ENCODE results near the gene CUL5.

CUL5 gene

GRCh38 chr11:108037211-108037610 is 28.5 kb downstream of the CUL5 start:
- no peak overlapping the region for H3K27ac ChIP-seq
- H3K4me1 ChIP-seq, result no peaks in the 10 kb centered on the region
- H3K9me3 ChIP-seq, result no peaks in the 10 kb centered on the region
- no peak overlapping the region for H3K4me2 ChIP-seq
- no peak for TF ChIP-seq Cebpa-rat (IDR thresholded peaks at IDR 0.05)
- H3K36me3 ChIP-seq, result peaks cover 89% of the 10 kb centered on the region
- no peak overlapping the region for H3K4me3 ChIP-seq
- H4K20me1 ChIP-seq, result peaks cover 100% of the 10 kb centered on the region
- H3K9ac ChIP-seq, result no peak overlapping the region
- no peaks in the 10 kb centered on the region for H3K27me3 ChIP-seq

- peaks cover 94% of the 10 kb centered on the region for H3K36me3 ChIP-seq
- H3K4me2 ChIP-seq, result no peak overlapping the region
- H4K20me1 ChIP-seq, result peaks cover 100% of the 10 kb centered on the region
- H3K4me3 ChIP-seq, result no peak overlapping the region
- no peak for TF ChIP-seq Cebpa-rat (IDR thresholded peaks at IDR 0.05)
- H3K27ac ChIP-seq, result no peak overlapping the region
- no peaks in the 10 kb centered on the region for H3K4me1 ChIP-seq
- H3K9ac ChIP-seq, result no peak overlapping the region
- H3K27me3 ChIP-seq, result no peaks in the 10 kb centered on the region
- no peaks in the 10 kb centered on the region for H3K9me3 ChIP-seq
These were observed 28.9 kb downstream of the CUL5 start for GRCh38 chr11:108037636-108038035.

DNA sequence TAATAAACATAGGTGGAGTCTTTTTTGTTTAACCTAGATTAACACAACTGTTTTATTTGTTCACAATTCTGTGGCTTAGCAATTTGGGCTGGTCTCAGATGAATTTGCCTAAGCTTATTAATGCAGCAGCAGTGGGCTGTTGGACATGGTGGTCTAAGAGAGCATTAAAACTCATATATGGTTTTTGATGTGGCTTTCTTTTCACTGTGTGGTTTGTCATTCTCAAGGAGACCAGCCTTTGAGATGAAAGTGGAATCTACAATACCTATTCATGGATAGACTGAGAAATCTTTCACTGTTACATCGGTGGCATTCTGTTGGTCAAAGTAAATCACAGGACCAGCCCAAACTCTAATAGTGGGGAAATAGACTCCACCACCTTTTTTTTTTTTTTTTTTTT is 39.6 kb downstream of the CUL5 start:
- peaks cover 77% of the 10 kb centered on the region for H3K36me3 ChIP-seq
- peaks cover 49% of the 10 kb centered on the region for H4K20me1 ChIP-seq
- no peak overlapping the region for H3K4me3 ChIP-seq
- no peaks in the 10 kb centered on the region for H3K4me1 ChIP-seq
- no peaks in the 10 kb centered on the region for H3K9me3 ChIP-seq
- no peak overlapping the region for H3K27ac ChIP-seq
- H3K27me3 ChIP-seq, result no peaks in the 10 kb centered on the region
- no peak overlapping the region for H3K9ac ChIP-seq
- TF ChIP-seq Cebpa-rat (IDR thresholded peaks at IDR 0.05), result no peak
- no peak overlapping the region for H3K4me2 ChIP-seq

- Histone ChIP-seq H4K20me1 (0 out of 2 replicates have a peak, but pooled peaks cover 15% of the 10 kb centered on the region), H3K4me1 (no peaks in the 10 kb centered on the region), H3K4me2 (no peak overlapping the region), H3K9ac (no peak overlapping the region), H3K27me3 (no peaks in the 10 kb centered on the region), H3K9me3 (no peaks in the 10 kb centered on the region), H3K36me3 (peaks cover 90% of the 10 kb centered on the region), H3K27ac (no peak overlapping the region), H3K4me3 (no peak overlapping the region)
- TF ChIP-seq Cebpa-rat (IDR thresholded peaks at IDR 0.05), result no peak
These were observed 53.6 kb downstream of the CUL5 start for GRCh38 chr11:108062336-108062735.

DNA sequence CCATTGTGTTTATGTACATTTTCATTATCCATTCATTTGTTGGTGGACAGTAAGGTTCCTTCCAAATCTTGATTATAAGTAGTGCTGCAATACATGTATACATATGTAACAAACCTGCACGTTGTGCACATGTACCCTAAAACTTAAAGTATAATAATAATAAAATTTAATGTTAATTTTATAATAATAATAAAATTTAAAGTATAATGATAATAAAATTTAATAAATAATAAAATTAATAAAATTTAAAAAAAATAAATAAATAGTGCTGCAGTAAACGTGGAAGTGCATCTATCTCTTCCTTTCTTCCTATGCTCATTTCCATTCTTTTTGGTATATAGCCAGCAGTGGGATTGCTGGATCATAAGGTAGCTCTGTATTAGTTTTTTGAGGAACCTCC is 54.7 kb downstream of the CUL5 start:
- H3K36me3 ChIP-seq, result peaks cover 87% of the 10 kb centered on the region

GRCh38 chr11:108069947-108070346 is 61.2 kb downstream of the CUL5 start:
- no peaks in the 10 kb centered on the region for H3K27me3 ChIP-seq
- H3K9me3 ChIP-seq, result no peaks in the 10 kb centered on the region
- no peak for TF ChIP-seq Cebpa-rat (IDR thresholded peaks at IDR 0.05)
- H3K9ac ChIP-seq, result no peak overlapping the region
- peaks cover 15% of the 10 kb centered on the region; the same call in 1 of the 2 replicates for H4K20me1 ChIP-seq
- no peak overlapping the region for H3K4me3 ChIP-seq
- no peaks in the 10 kb centered on the region for H3K4me1 ChIP-seq
- peaks cover 77% of the 10 kb centered on the region for H3K36me3 ChIP-seq
- H3K27ac ChIP-seq, result no peak overlapping the region
- H3K4me2 ChIP-seq, result no peak overlapping the region

More for the DNA sequence above, 54.7 kb downstream of the CUL5 start:
- Histone ChIP-seq H3K4me3 (no peak overlapping the region), H3K4me2 (no peak overlapping the region), H4K20me1 (peaks cover 16% of the 10 kb centered on the region; the same call in 1 of the 2 replicates), H3K9ac (no peak overlapping the region), H3K27me3 (no peaks in the 10 kb centered on the region), H3K4me1 (no peaks in the 10 kb centered on the region), H3K27ac (no peak overlapping the region), H3K9me3 (no peaks in the 10 kb centered on the region)
- TF ChIP-seq Cebpa-rat (IDR thresholded peaks at IDR 0.05), result no peak

- TF ChIP-seq Cebpa-rat (IDR thresholded peaks at IDR 0.05), result no peak
- Histone ChIP-seq H3K27ac (no peak overlapping the region), H4K20me1 (peaks cover 15% of the 10 kb centered on the region; the same call in 1 of the 2 replicates), H3K36me3 (peaks cover 81% of the 10 kb centered on the region), H3K27me3 (no peaks in the 10 kb centered on the region), H3K4me1 (no peaks in the 10 kb centered on the region), H3K9me3 (no peaks in the 10 kb centered on the region), H3K4me3 (no peak overlapping the region), H3K4me2 (no peak overlapping the region), H3K9ac (no peak overlapping the region)
These were observed 76.1 kb downstream of the CUL5 start for GRCh38 chr11:108084811-108085210.

GRCh38 chr11:108085672-108086071 is 77.0 kb downstream of the CUL5 start:
- TF ChIP-seq Cebpa-rat (IDR thresholded peaks at IDR 0.05), result peak; percentile 58; the same call in 1 of the 2 replicates
- Histone ChIP-seq H3K9me3 (no peaks in the 10 kb centered on the region), H4K20me1 (peaks cover 15% of the 10 kb centered on the region; the same call in 1 of the 2 replicates), H3K4me1 (no peaks in the 10 kb centered on the region), H3K9ac (no peak overlapping the region), H3K27ac (no peak overlapping the region), H3K36me3 (peaks cover 81% of the 10 kb centered on the region), H3K27me3 (no peaks in the 10 kb centered on the region), H3K4me2 (no peak overlapping the region), H3K4me3 (no peak overlapping the region)

DNA sequence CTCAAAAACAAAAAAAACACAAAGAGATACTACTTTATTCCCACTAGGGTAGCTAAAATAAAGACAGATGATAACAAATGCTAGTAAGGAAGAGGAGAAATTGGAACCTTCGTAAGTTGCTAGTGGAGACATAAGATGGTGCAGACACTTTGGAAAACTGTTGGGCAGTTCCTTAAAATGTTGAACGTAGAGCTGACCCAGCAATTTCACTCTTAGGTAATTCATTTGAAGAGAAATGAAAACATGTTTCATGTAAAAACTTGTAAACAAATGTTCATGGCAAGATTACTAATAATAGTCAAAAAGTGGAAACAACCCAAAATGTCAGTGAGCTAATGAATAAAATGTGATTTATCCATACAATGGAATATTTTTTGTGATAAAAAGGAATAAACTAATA is 83.4 kb downstream of the CUL5 start:
- Histone ChIP-seq H3K4me3 (no peak overlapping the region), H3K9ac (no peak overlapping the region), H3K4me1 (no peaks in the 10 kb centered on the region), H3K36me3 (peaks cover 83% of the 10 kb centered on the region), H4K20me1 (no peaks in the 10 kb centered on the region), H3K4me2 (no peak overlapping the region), H3K27me3 (no peaks in the 10 kb centered on the region), H3K9me3 (no peaks in the 10 kb centered on the region), H3K27ac (no peak overlapping the region)
- no peak for TF ChIP-seq Cebpa-rat (IDR thresholded peaks at IDR 0.05)

- no peak for TF ChIP-seq Cebpa-rat (IDR thresholded peaks at IDR 0.05)
- no peak overlapping the region for H3K4me2 ChIP-seq
- no peaks in the 10 kb centered on the region for H3K9me3 ChIP-seq
- no peaks in the 10 kb centered on the region for H3K4me1 ChIP-seq
- H4K20me1 ChIP-seq, result no peaks in the 10 kb centered on the region
- H3K27ac ChIP-seq, result no peak overlapping the region
- no peak overlapping the region for H3K9ac ChIP-seq
- H3K27me3 ChIP-seq, result no peaks in the 10 kb centered on the region
- H3K36me3 ChIP-seq, result peaks cover 84% of the 10 kb centered on the region
- H3K4me3 ChIP-seq, result no peak overlapping the region
These were observed 84.6 kb downstream of the CUL5 start for GRCh38 chr11:108093128-108093904.

All from BLaER1 (cell line).